NOMO-1 treated with dmso at 0.1 percent for 144 hours (cell line): Measurements from ENCODE around the gene SERPINI1.

Source experiments
- DNase-seq: peaks from one replicate; lab custom pipeline; 2025; ENCODE audit not compliant: unreplicated experiment; lab: John Stamatoyannopoulos, UW

SERPINI1 gene

GRCh38 chr3:167733961-167734497 is 1.5 kb upstream of the SERPINI1 start:
- DNase-seq, result no peak

GRCh38 chr3:167734498-167735232 is 856 bp upstream of the SERPINI1 start, which contains the start of gene PDCD10:
Gene PDCD10, minus strand, starts transcription at chr3:167734892. Its CDS starts 14,735 bp downstream, at chr3:167720157.
- DNase-seq, result peak; percentile 100

- no peak for DNase-seq
These were observed 805 bp downstream of the SERPINI1 start for GRCh38 chr3:167736264-167736787.

GRCh38 chr3:167736997-167737396 is 1.5 kb downstream of the SERPINI1 start:
- DNase-seq, result no peak

- DNase-seq, result no peak
These were observed 2.5 kb downstream of the SERPINI1 start for GRCh38 chr3:167738037-167738436.

GRCh38 chr3:167739190-167739810 is 3.8 kb downstream of the SERPINI1 start:
- DNase-seq, result no peak

GRCh38 chr3:167740961-167741587 is 5.6 kb downstream of the SERPINI1 start:
- DNase-seq, result no peak

- DNase-seq, result no peak
These were observed 6.8 kb downstream of the SERPINI1 start for GRCh38 chr3:167742338-167742737.

GRCh38 chr3:167743799-167744198 is 8.3 kb downstream of the SERPINI1 start:
- DNase-seq, result no peak

- DNase-seq, result no peak
These were observed 13.7 kb downstream of the SERPINI1 start for GRCh38 chr3:167749209-167749608.

GRCh38 chr3:167749728-167750127 is 14.2 kb downstream of the SERPINI1 start:
- DNase-seq, result no peak

GRCh38 chr3:167750272-167750971 is 14.9 kb downstream of the SERPINI1 start:
- no peak for DNase-seq

- no peak for DNase-seq
These were observed 18.5 kb downstream of the SERPINI1 start for GRCh38 chr3:167754049-167754448.

GRCh38 chr3:167761302-167761701 is 25.8 kb downstream of the SERPINI1 start:
- no peak for DNase-seq

- no peak for DNase-seq
These were observed 26.8 kb downstream of the SERPINI1 start for GRCh38 chr3:167762296-167762695.

- no peak for DNase-seq
These were observed 37.5 kb downstream of the SERPINI1 start for GRCh38 chr3:167772992-167773391.

GRCh38 chr3:167773584-167773983 is 38.1 kb downstream of the SERPINI1 start:
- DNase-seq, result no peak

- DNase-seq, result no peak
These were observed 40.7 kb downstream of the SERPINI1 start for GRCh38 chr3:167776066-167776685.

GRCh38 chr3:167777356-167777755 is 41.8 kb downstream of the SERPINI1 start:
- no peak for DNase-seq

- DNase-seq, result no peak
These were observed 44.8 kb downstream of the SERPINI1 start for GRCh38 chr3:167780214-167780883.
